COR-L47 (cell line): ENCODE data around the gene SH2D3A.
"Not testable (repeated sequence)": the region's sequence is repeated elsewhere in the genome, so short reads cannot be mapped to it uniquely, and the experiment has no call there.

Source experiments
- DNase-seq: peaks from one replicate; lab custom pipeline; 2025; lab: John Stamatoyannopoulos, UW

SH2D3A gene

GRCh38 chr19:6761053-6761676, 6.1 kb downstream of the SH2D3A start:
- no peak for DNase-seq

GRCh38 chr19:6760606-6761005, 6.6 kb downstream of the SH2D3A start:
- DNase-seq: no peak

GRCh38 chr19:6754653-6755463, 12.4 kb downstream of the SH2D3A start:
- DNase-seq: no peak

- no peak for DNase-seq
Measured at GRCh38 chr19:6754136-6754535, 13.1 kb downstream of the SH2D3A start.

- no peak for DNase-seq
Measured at GRCh38 chr19:6753178-6754031, 13.8 kb downstream of the SH2D3A start.

GRCh38 chr19:6752256-6753177, 14.7 kb downstream of the SH2D3A start:
- DNase-seq: no peak

- no peak for DNase-seq
Measured at GRCh38 chr19:6751189-6751588, 16.0 kb downstream of the SH2D3A start.

GRCh38 chr19:6750062-6750461, 17.2 kb downstream of the SH2D3A start:
- no peak for DNase-seq

GRCh38 chr19:6748543-6748942, 18.7 kb downstream of the SH2D3A start:
- not testable (repeated sequence) for DNase-seq

GRCh38 chr19:6745965-6746364, 21.3 kb downstream of the SH2D3A start:
- DNase-seq: no peak

- no peak for DNase-seq
Measured at GRCh38 chr19:6744381-6745301, 22.6 kb downstream of the SH2D3A start.

GRCh38 chr19:6743714-6744380, 23.4 kb downstream of the SH2D3A start:
- no peak for DNase-seq

- no peak for DNase-seq
Measured at GRCh38 chr19:6743066-6743465, 24.2 kb downstream of the SH2D3A start.

- no peak for DNase-seq
Measured at GRCh38 chr19:6740589-6741343, 26.5 kb downstream of the SH2D3A start.

- DNase-seq: no peak
Measured at GRCh38 chr19:6739883-6740588, 27.2 kb downstream of the SH2D3A start.

- no peak for DNase-seq
Measured at GRCh38 chr19:6739390-6739882, 27.8 kb downstream of the SH2D3A start, which contains the start of gene TRIP10. TRIP10 (plus strand) TSS chr19:6739680; CDS start chr19:6739762, 82 bp downstream.

- no peak for DNase-seq
Measured at GRCh38 chr19:6738787-6739389, 28.3 kb downstream of the SH2D3A start.
